ENCODE results near the gene SPPL2C. TPM values are rescaled to one million over a fixed set of nuclear protein-coding genes. Genes with fewer than 3 reads are reported as not detected.

The SPPL2C gene
- total and polyA plus RNA-seq, 2 of the 13 experiments (the other 11 are each of a cell fraction or from before 2014, with no cell fraction given): not detected

DNA sequence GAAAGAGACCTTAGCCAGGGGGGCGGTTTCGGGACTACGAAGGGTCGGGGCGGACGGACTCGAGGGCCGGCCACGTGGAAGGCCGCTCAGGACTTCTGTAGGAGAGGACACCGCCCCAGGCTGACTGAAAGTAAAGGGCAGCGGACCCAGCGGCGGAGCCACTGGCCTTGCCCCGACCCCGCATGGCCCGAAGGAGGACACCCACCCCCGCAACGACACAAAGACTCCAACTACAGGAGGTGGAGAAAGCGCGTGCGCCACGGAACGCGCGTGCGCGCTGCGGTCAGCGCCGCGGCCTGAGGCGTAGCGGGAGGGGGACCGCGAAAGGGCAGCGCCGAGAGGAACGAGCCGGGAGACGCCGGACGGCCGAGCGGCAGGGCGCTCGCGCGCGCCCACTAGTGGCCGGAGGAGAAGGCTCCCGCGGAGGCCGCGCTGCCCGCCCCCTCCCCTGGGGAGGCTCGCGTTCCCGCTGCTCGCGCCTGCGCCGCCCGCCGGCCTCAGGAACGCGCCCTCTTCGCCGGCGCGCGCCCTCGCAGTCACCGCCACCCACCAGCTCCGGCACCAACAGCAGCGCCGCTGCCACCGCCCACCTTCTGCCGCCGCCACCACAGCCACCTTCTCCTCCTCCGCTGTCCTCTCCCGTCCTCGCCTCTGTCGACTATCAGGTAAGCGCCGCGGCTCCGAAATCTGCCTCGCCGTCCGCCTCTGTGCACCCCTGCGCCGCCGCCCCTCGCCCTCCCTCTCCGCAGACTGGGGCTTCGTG, 49.5 kb downstream of the SPPL2C start, which contains the start of gene MAPT (continued):
- TF ChIP-seq, protein P1, sequence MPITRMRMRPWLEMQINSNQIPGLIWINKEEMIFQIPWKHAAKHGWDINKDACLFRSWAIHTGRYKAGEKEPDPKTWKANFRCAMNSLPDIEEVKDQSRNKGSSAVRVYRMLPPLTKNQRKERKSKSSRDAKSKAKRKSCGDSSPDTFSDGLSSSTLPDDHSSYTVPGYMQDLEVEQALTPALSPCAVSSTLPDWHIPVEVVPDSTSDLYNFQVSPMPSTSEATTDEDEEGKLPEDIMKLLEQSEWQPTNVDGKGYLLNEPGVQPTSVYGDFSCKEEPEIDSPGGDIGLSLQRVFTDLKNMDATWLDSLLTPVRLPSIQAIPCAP (CRISPR knock-in tag; IDR thresholded peaks at IDR 0.05; ENCODE audit: low read depth): no peak
- TF ChIP-seq SNRNP70 (IDR thresholded peaks at IDR 0.05; ENCODE audit: low read depth, low read length): no peak
- TF ChIP-seq ZNF326 (CRISPR knock-in tag; IDR thresholded peaks at IDR 0.05; ENCODE audit: borderline replicate concordance): no peak
- TF ChIP-seq, protein P2, sequence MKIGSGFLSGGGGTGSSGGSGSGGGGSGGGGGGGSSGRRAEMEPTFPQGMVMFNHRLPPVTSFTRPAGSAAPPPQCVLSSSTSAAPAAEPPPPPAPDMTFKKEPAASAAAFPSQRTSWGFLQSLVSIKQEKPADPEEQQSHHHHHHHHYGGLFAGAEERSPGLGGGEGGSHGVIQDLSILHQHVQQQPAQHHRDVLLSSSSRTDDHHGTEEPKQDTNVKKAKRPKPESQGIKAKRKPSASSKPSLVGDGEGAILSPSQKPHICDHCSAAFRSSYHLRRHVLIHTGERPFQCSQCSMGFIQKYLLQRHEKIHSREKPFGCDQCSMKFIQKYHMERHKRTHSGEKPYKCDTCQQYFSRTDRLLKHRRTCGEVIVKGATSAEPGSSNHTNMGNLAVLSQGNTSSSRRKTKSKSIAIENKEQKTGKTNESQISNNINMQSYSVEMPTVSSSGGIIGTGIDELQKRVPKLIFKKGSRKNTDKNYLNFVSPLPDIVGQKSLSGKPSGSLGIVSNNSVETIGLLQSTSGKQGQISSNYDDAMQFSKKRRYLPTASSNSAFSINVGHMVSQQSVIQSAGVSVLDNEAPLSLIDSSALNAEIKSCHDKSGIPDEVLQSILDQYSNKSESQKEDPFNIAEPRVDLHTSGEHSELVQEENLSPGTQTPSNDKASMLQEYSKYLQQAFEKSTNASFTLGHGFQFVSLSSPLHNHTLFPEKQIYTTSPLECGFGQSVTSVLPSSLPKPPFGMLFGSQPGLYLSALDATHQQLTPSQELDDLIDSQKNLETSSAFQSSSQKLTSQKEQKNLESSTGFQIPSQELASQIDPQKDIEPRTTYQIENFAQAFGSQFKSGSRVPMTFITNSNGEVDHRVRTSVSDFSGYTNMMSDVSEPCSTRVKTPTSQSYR (CRISPR knock-in tag; IDR thresholded peaks at IDR 0.05; ENCODE audit: borderline replicate concordance): no peak
- no peak for TF ChIP-seq NR2C2 (CRISPR knock-in tag; IDR thresholded peaks at IDR 0.05; ENCODE audit: borderline replicate concordance)
- no peak for TF ChIP-seq ZNF496 (CRISPR knock-in tag; IDR thresholded peaks at IDR 0.05; ENCODE audit: insufficient replicate concordance)
- TF ChIP-seq, protein P3, sequence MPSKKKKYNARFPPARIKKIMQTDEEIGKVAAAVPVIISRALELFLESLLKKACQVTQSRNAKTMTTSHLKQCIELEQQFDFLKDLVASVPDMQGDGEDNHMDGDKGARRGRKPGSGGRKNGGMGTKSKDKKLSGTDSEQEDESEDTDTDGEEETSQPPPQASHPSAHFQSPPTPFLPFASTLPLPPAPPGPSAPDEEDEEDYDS (CRISPR knock-in tag; IDR thresholded peaks at IDR 0.05): peak; percentile 40; the same call in 1 of the 2 replicates
- TF ChIP-seq, protein P4, sequence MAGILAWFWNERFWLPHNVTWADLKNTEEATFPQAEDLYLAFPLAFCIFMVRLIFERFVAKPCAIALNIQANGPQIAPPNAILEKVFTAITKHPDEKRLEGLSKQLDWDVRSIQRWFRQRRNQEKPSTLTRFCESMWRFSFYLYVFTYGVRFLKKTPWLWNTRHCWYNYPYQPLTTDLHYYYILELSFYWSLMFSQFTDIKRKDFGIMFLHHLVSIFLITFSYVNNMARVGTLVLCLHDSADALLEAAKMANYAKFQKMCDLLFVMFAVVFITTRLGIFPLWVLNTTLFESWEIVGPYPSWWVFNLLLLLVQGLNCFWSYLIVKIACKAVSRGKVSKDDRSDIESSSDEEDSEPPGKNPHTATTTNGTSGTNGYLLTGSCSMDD (CRISPR knock-in tag; IDR thresholded peaks at IDR 0.05): no peak
- peak; percentile 66; the same call in 1 of the 2 replicates for TF ChIP-seq ZNF547 (CRISPR knock-in tag; IDR thresholded peaks at IDR 0.05)
- TF ChIP-seq, protein P5, sequence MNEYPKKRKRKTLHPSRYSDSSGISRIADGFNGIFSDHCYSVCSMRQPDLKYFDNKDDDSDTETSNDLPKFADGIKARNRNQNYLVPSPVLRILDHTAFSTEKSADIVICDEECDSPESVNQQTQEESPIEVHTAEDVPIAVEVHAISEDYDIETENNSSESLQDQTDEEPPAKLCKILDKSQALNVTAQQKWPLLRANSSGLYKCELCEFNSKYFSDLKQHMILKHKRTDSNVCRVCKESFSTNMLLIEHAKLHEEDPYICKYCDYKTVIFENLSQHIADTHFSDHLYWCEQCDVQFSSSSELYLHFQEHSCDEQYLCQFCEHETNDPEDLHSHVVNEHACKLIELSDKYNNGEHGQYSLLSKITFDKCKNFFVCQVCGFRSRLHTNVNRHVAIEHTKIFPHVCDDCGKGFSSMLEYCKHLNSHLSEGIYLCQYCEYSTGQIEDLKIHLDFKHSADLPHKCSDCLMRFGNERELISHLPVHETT (CRISPR knock-in tag; conservative IDR thresholded peaks at IDR 0.05): 0 out of 2 replicates have a peak, but pooled peaks have one; percentile 56
- TF ChIP-seq RBM22 (optimal IDR thresholded peaks at IDR 0.05; ENCODE audit: low read length): no peak
- 0 out of 2 replicates have a peak, but pooled peaks have one; percentile 33 for TF ChIP-seq ZNF792 (CRISPR knock-in tag; IDR thresholded peaks at IDR 0.05)
- no peak for TF ChIP-seq RAD51 (IDR thresholded peaks at IDR 0.05; ENCODE audit: borderline replicate concordance)
- TF ChIP-seq, protein P6, sequence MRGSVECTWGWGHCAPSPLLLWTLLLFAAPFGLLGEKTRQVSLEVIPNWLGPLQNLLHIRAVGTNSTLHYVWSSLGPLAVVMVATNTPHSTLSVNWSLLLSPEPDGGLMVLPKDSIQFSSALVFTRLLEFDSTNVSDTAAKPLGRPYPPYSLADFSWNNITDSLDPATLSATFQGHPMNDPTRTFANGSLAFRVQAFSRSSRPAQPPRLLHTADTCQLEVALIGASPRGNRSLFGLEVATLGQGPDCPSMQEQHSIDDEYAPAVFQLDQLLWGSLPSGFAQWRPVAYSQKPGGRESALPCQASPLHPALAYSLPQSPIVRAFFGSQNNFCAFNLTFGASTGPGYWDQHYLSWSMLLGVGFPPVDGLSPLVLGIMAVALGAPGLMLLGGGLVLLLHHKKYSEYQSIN (CRISPR knock-in tag; IDR thresholded peaks at IDR 0.05; ENCODE audit: borderline replicate concordance): no peak
- no peak for TF ChIP-seq HNRNPUL1 (IDR thresholded peaks at IDR 0.05; ENCODE audit: low read depth, low read length)
- TF ChIP-seq ZNF780A (CRISPR knock-in tag; IDR thresholded peaks at IDR 0.05): no peak
- peak; percentile 70; the same call in 1 of the 2 replicates for TF ChIP-seq ZNF501 (CRISPR knock-in tag; IDR thresholded peaks at IDR 0.05)
- no peak for TF ChIP-seq SMARCC2 (IDR thresholded peaks at IDR 0.05)
- peak; percentile 87 for TF ChIP-seq GABPB1 (CRISPR knock-in tag; IDR thresholded peaks at IDR 0.05)
- TF ChIP-seq NFRKB (IDR thresholded peaks at IDR 0.05): no peak
- peak; percentile 45 for TF ChIP-seq FOXO1 (CRISPR knock-in tag; IDR thresholded peaks at IDR 0.05)
- no peak for TF ChIP-seq ZBTB1 (CRISPR knock-in tag; IDR thresholded peaks at IDR 0.05; ENCODE audit: borderline replicate concordance)

Data from HepG2 (cell line).